CD4-positive, CD25-positive, alpha-beta regulatory T cell (primary cell): ENCODE results near the gene IGFBP6. TPM values are rescaled to one million over a fixed set of nuclear protein-coding genes. Genes with fewer than 3 reads are reported as not detected.

Experiments
- ATAC-seq, 2 donors: fragments of 150-1000 bp; cut with Tn5 transposase; one replicate each; pipeline ENCODE4 v1.10.0; 2021; ENCODE audit warnings: low read depth in 2 of 2, moderate number of reproducible peaks in 2 of 2, moderate library complexity in 1 of 2
- DNase-seq, 3 donors: peaks; one replicate each; pipeline versions ENCODE4 v3.0.0 to v3.0.0-alpha.2; 2012 to 2022; ENCODE audit warnings: mixed read lengths in 1 of 3
- H3K27ac ChIP-seq: one replicate; pipeline ENCODE4 v1.7.0; 2013; ENCODE audit warnings: mild to moderate bottlenecking, low read length; ENCODE audit not compliant: insufficient read depth, poor library complexity, severe bottlenecking
- H3K27me3 ChIP-seq: one replicate; pipeline ENCODE4 v1.7.0; 2013; ENCODE audit warnings: low read length; ENCODE audit not compliant: control insufficient read depth, insufficient read depth
- H3K36me3 ChIP-seq: one replicate; pipeline ENCODE4 v1.7.0; 2013; ENCODE audit warnings: mild to moderate bottlenecking, low read length, moderate library complexity; ENCODE audit not compliant: control insufficient read depth, insufficient read depth
- H3K4me1 ChIP-seq: 2 replicates; pipeline ENCODE4 v1.7.0; 2013; ENCODE audit warnings: mild to moderate bottlenecking, low read length; ENCODE audit not compliant: insufficient read depth, control insufficient read depth, poor library complexity, severe bottlenecking
- H3K4me3 ChIP-seq: one replicate; pipeline ENCODE4 v1.7.0; 2013; ENCODE audit warnings: low read depth, mild to moderate bottlenecking, low read length, moderate library complexity
- H3K9me3 ChIP-seq, 2 experiments: 1 replicate in 1 of 2; 2 replicates in 1 of 2; pipeline ENCODE4 v1.7.0; 2013; ENCODE audit warnings: low read length in 2 of 2, mild to moderate bottlenecking in 1 of 2, moderate library complexity in 1 of 2; ENCODE audit not compliant: control insufficient read depth in 2 of 2
- H3K27ac Mint-ChIP-seq, 3 donors: one replicate each; pipeline ENCODE4 v1.8.0; 2020 to 2022; ENCODE audit warnings: mild to moderate bottlenecking in 3 of 3, mixed read lengths in 3 of 3, moderate library complexity in 2 of 3
- H3K27me3 Mint-ChIP-seq: one replicate; pipeline ENCODE4 v1.8.0; 2022; ENCODE audit warnings: mild to moderate bottlenecking, mixed read lengths
- H3K36me3 Mint-ChIP-seq: one replicate; pipeline ENCODE4 v1.8.0; 2020; ENCODE audit warnings: mixed read lengths
- H3K4me1 Mint-ChIP-seq, 4 donors: one replicate each; pipeline ENCODE4 v1.8.0; 2020 to 2022; ENCODE audit warnings: mixed read lengths in 4 of 4, mild to moderate bottlenecking in 1 of 4
- H3K4me3 Mint-ChIP-seq, 4 donors: one replicate each; pipeline ENCODE4 v1.8.0; 2020 to 2022; ENCODE audit warnings: mild to moderate bottlenecking in 4 of 4, mixed read lengths in 4 of 4, moderate library complexity in 3 of 4
- H3K9me3 Mint-ChIP-seq, 7 donors: one replicate each; pipeline ENCODE4 v1.8.0; 2020 to 2022; ENCODE audit warnings: mixed read lengths in 7 of 7, mild to moderate bottlenecking in 3 of 7, moderate library complexity in 2 of 7
- polyA plus RNA-seq, 4 donors: library from polyadenylated mRNA; unstranded; fragments of 300-500 nt; fragmentation: Illumina TruSeq; gene quantifications; one replicate each; pipeline ENCODE4 v1.2.3, GENCODE V29; 2021
- total RNA-seq: library from RNA; stranded (reverse); gene quantifications from one replicate; pipeline ENCODE4 v1.2.3, GENCODE V29; 2022

IGFBP6 gene
- total and polyA plus RNA-seq, 5 donors from 2014 or later: 0.84 TPM; not detected in 4

DNA sequence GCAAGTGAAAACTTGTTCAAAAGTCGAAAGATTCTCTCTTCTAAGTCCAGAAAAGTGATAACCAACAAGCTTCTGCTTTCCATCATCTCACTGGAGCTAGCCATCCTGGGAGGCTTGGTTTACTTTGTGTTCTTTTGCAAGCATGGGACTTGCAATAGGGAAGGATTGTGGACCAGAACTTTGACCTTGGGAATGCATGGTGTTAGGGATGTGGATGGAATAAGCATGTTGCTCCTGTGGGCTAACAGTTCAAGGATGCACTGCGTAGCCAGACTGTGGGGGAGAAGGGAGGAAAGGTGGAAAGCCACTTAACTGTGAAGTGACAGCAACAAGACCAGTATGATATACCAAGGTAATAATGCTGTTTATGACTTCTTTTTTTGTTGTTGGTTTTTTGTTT, 34.4 kb downstream of the IGFBP6 start:
- Histone ChIP-seq H3K27ac (no peak overlapping the region), H3K4me1 (no peaks in the 10 kb centered on the region), H3K9me3 (peaks cover 0 to 2% of the 10 kb centered on the region in 2 experiments), H3K4me3 (no peak overlapping the region), H3K27me3 (no peaks in the 10 kb centered on the region), H3K36me3 (no peaks in the 10 kb centered on the region)
- no peak overlapping the region for H3K27ac Mint-ChIP-seq
- no peak for DNase-seq
- H3K9me3 Mint-ChIP-seq: peaks cover 0 to 6% (median 0%) of the 10 kb centered on the region in 7 donors
- ATAC-seq: no peak
- peaks cover 41% of the 10 kb centered on the region for H3K27me3 Mint-ChIP-seq
- no peak overlapping the region for H3K4me3 Mint-ChIP-seq
- peaks cover 0 to 4% (median 0%) of the 10 kb centered on the region in 4 donors for H3K4me1 Mint-ChIP-seq
- H3K36me3 Mint-ChIP-seq: no peaks in the 10 kb centered on the region

DNA sequence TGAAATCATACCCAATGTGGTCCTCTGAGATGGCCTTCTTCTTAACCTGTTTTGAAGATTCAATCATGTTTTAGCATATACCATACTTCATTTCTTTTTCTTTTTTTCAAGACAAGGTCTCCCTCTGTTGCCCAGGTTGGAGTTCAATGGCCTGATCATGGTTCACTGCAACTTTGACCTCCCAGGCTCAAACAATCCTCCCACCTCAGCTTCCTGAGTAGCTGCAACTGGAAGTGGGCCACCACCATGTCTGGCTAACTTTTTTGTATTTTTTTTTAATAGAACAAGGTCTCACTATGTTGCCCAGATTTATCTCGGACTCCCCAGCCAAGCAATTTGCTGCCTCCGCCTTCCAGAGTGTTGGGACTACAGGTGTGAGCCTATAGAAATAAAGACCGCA, 36.3 kb downstream of the IGFBP6 start:
- no peak for ATAC-seq
- no peaks in the 10 kb centered on the region for H3K4me1 ChIP-seq
- H3K9me3 Mint-ChIP-seq: peaks cover 0 to 16% (median 7%) of the 10 kb centered on the region in 7 donors
- peaks cover 0 to 1% (median 0%) of the 10 kb centered on the region in 4 donors for H3K4me1 Mint-ChIP-seq
- H3K36me3 Mint-ChIP-seq: peaks cover 2% of the 10 kb centered on the region
- peaks cover 48% of the 10 kb centered on the region for H3K27me3 Mint-ChIP-seq
- H3K9me3 ChIP-seq: peaks cover 0 to 4% of the 10 kb centered on the region in 2 experiments
- H3K27ac Mint-ChIP-seq: no peak overlapping the region
- no peak for DNase-seq
- no peak overlapping the region for H3K27ac ChIP-seq
- peaks cover 3% of the 10 kb centered on the region for H3K27me3 ChIP-seq
- H3K4me3 ChIP-seq: no peak overlapping the region
- no peaks in the 10 kb centered on the region for H3K36me3 ChIP-seq
- H3K4me3 Mint-ChIP-seq: no peak overlapping the region

DNA sequence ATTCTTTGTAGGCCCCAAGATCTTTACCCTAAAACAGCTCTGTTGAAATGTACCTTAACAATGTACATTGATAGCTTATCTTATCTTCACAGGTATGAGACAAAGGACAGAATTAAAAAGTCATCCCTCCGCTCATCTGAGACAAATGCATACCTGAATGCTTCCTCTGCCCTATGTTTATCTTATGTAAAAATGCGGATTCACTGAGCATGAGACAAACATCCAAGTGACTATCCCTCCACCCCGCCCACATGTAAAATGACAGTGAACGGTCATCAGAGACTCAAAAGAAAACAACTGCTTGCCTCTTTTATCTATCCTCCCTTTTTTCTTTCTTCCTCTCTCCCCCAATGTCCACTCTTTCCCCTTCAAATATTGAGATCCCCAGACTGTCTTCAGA, 45.9 kb downstream of the IGFBP6 start:
- Mint-ChIP-seq H3K27me3 (peaks cover 6% of the 10 kb centered on the region), H3K36me3 (peaks cover 7% of the 10 kb centered on the region), H3K4me1 (peaks cover 0 to 2% (median 0%) of the 10 kb centered on the region in 4 donors), H3K27ac (no peak overlapping the region), H3K4me3 (no peak overlapping the region), H3K9me3 (peaks cover 0 to 4% (median 0%) of the 10 kb centered on the region in 7 donors)
- Histone ChIP-seq H3K27me3 (peaks cover 4% of the 10 kb centered on the region), H3K9me3 (peaks cover 0 to 6% of the 10 kb centered on the region in 2 experiments), H3K4me1 (no peaks in the 10 kb centered on the region), H3K27ac (no peak overlapping the region), H3K4me3 (no peak overlapping the region), H3K36me3 (no peaks in the 10 kb centered on the region)
- DNase-seq: no peak
- ATAC-seq: no peak

DNA sequence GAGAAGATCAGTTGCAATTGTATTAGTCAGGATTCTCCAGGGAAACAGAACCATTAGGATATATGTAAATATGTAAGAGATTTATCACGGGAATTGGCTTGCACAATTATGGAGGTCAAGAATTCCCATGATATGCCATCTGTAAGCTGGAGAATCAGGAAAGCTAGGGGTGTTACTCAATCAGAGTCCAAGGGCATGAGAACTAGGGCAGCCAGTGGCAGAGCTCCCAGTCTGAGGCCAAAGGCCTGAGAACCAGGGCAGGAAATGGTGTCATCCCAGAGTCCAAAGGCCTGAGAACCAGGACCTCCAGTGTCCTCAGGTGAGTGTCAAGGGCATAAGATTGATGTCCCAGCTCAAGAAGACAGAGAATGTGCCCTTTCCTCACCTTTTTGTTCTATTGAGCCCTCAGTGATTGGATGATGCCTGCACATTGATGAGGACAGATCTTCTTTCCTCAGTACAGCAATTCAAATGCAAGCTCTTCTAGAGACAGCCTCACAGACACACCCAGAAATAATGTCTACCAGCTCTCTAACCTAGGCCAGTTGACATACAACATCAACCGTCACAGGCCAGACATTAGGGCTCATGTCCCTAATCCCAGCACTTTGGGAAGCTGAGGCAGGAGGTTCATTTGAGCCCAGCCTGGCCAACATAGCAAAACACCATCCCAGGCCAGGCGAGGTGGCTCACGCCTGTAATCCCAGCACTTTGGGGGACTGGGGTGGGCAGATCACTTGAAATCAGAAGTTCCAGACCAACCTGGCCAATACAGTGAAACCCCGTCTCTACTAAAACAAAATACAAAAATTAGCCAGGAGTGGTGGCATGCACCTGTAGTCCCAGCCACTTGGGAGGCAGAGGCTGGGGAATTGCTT, 48.2 kb downstream of the IGFBP6 start:
- Mint-ChIP-seq H3K27me3 (no peaks in the 10 kb centered on the region), H3K36me3 (peaks cover 3% of the 10 kb centered on the region), H3K9me3 (peaks cover 0 to 3% (median 0%) of the 10 kb centered on the region in 7 donors), H3K4me3 (no peak overlapping the region), H3K27ac (no peak overlapping the region), H3K4me1 (no peaks in the 10 kb centered on the region)
- ATAC-seq (no peak), DNase-seq (no peak)
- Histone ChIP-seq H3K36me3 (no peaks in the 10 kb centered on the region), H3K4me1 (no peaks in the 10 kb centered on the region), H3K27ac (no peak overlapping the region), H3K4me3 (no peak overlapping the region), H3K27me3 (no peaks in the 10 kb centered on the region), H3K9me3 (no peaks in the 10 kb centered on the region)

DNA sequence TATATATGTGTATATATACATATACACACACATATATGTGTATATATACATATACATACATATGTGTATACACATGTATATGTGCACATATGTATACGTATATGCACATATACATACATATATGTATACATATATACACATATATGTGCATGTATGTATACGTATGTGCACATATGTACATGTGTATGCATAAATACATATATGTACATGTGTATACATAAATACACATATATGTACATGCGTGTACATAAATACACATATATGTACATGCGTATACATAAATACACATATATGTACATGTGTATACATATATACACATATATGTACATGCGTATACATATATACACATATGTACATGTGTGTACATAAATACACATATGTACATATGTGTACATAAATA, 49.7 kb downstream of the IGFBP6 start:
- Histone ChIP-seq H3K27me3 (no peaks in the 10 kb centered on the region), H3K4me3 (no peak overlapping the region), H3K4me1 (no peaks in the 10 kb centered on the region), H3K27ac (no peak overlapping the region), H3K9me3 (no peaks in the 10 kb centered on the region), H3K36me3 (no peaks in the 10 kb centered on the region)
- peaks cover 0 to 2% (median 0%) of the 10 kb centered on the region in 4 donors for H3K4me1 Mint-ChIP-seq
- DNase-seq: no peak
- ATAC-seq: no peak
- H3K36me3 Mint-ChIP-seq: peaks cover 3% of the 10 kb centered on the region
- peaks cover 0 to 2% (median 0%) of the 10 kb centered on the region in 7 donors for H3K9me3 Mint-ChIP-seq
- H3K27ac Mint-ChIP-seq: no peak overlapping the region
- peaks cover 8% of the 10 kb centered on the region for H3K27me3 Mint-ChIP-seq
- no peak overlapping the region for H3K4me3 Mint-ChIP-seq

DNA sequence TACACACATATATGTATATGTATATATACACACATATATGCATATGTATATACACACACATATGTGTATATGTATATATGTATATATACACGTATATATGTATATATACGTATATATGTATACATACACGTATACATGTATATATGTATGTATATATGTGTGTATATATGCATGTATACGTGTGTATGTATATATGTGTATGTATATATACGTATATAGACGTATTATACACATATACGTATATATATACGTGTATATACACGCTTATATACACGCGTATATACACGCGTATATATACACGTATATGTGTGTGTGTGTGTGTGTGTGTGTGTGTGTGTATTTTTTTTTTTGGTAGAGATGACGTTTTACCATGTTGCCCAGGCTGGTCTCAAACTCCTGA, 50.2 kb downstream of the IGFBP6 start:
- Histone ChIP-seq H3K36me3 (no peaks in the 10 kb centered on the region), H3K4me3 (no peak overlapping the region), H3K9me3 (no peaks in the 10 kb centered on the region), H3K27me3 (no peaks in the 10 kb centered on the region), H3K27ac (no peak overlapping the region), H3K4me1 (no peaks in the 10 kb centered on the region)
- H3K9me3 Mint-ChIP-seq: no peaks in the 10 kb centered on the region
- no peak overlapping the region for H3K4me3 Mint-ChIP-seq
- no peak for DNase-seq
- H3K4me1 Mint-ChIP-seq: peaks cover 0 to 2% (median 0%) of the 10 kb centered on the region in 4 donors
- peaks cover 3% of the 10 kb centered on the region for H3K36me3 Mint-ChIP-seq
- ATAC-seq: no peak
- no peak overlapping the region for H3K27ac Mint-ChIP-seq
- peaks cover 8% of the 10 kb centered on the region for H3K27me3 Mint-ChIP-seq

DNA sequence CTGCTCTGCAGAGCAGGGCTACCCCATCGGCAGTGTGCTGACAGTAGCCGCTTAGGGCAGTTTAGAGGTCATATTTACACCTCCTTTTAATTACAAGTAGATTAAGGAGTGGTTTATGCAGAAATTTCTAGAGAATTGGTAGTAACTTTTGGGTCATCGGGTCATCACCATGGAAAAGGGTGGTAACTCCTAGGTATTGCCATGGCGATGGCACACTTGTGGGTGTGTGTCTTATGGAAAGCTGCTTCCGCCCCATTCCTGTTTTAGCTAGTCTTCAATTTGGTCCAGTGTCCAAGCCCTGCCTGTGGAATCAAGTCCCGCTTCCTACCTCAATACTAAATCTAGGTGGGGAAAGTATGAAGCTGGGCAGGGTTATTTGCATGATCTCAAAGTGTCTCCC, 53.6 kb downstream of the IGFBP6 start:
- Mint-ChIP-seq H3K27me3 (peaks cover 8% of the 10 kb centered on the region), H3K27ac (no peak overlapping the region), H3K9me3 (no peaks in the 10 kb centered on the region), H3K4me1 (peaks cover 0 to 2% (median 0%) of the 10 kb centered on the region in 4 donors), H3K36me3 (no peaks in the 10 kb centered on the region), H3K4me3 (no peak overlapping the region)
- no peak for ATAC-seq
- H3K27me3 ChIP-seq: no peaks in the 10 kb centered on the region
- no peaks in the 10 kb centered on the region for H3K9me3 ChIP-seq
- H3K36me3 ChIP-seq: no peaks in the 10 kb centered on the region
- DNase-seq: no peak
- H3K27ac ChIP-seq: no peak overlapping the region
- no peak overlapping the region for H3K4me3 ChIP-seq
- no peaks in the 10 kb centered on the region for H3K4me1 ChIP-seq
